Sigmoid colon (tissue), 4 donors: ENCODE results near the gene TPST1.
"Not testable (repeated sequence)": the region's sequence is repeated elsewhere in the genome, so short reads cannot be mapped to it uniquely, and the experiment has no call there.

ENCODE experiments used
- CTCF ChIP-seq, 4 experiments: fragments of 450-650 bp in 3 of 4; fragments of 200-600 bp in 1 of 4; IDR thresholded peaks; one replicate each; pipeline ENCODE4 v1.5.1; 2016 to 2019; ENCODE audit warnings: antibody characterized with exemption in 4 of 4, mild to moderate bottlenecking in 3 of 4, moderate library complexity in 2 of 4
- POLR2A ChIP-seq, 2 donors: fragments of 450-650 bp; IDR thresholded peaks; one replicate each; pipeline ENCODE4 v1.6.1; 2016; ENCODE audit warnings: antibody characterized with exemption in 2 of 2, mild to moderate bottlenecking in 2 of 2, moderate library complexity in 2 of 2
- POLR2AphosphoS5 ChIP-seq, 4 donors: sonication (generic); formaldehyde crosslinking; IDR thresholded peaks; one replicate each; pipeline ENCODE4 v1.6.1; 2017; ENCODE audit warnings: antibody characterized with exemption in 4 of 4

- not testable (repeated sequence) for TF ChIP-seq CTCF, POLR2AphosphoS5, POLR2A (IDR thresholded peaks at IDR 0.05)
Measured at GRCh38 chr7:66401126-66401525, 196.0 kb downstream of the TPST1 start.
